Gastrocnemius medialis (tissue), 4 donors: ENCODE data around the gene CTSH. TPM values are rescaled to one million over a fixed set of nuclear protein-coding genes. Genes with fewer than 3 reads are reported as not detected.
A peak's percentile ranks its signal among the peaks of the same experiment; 100 is the strongest.

Experiments used
- ATAC-seq, 2 donors: fragments of 150-250 bp; one replicate each; pipeline ENCODE4 v1.9.1; 2016
- DNase-seq, 2 donors: peaks; one replicate each; pipeline ENCODE4 v3.0.0-alpha.2; 2019
- H3K27ac ChIP-seq, 4 donors: fragments of 200-600 bp; sonication (generic); 1 replicate in 1 of 4; 2 replicates in 3 of 4; pipeline ENCODE4 v1.5.1; 2016 to 2018; ENCODE audit warnings: mild to moderate bottlenecking in 2 of 4, moderate library complexity in 1 of 4
- H3K27me3 ChIP-seq, 3 donors: fragments of 200-600 bp; sonication (generic) in 2 of 3; 1 replicate in 1 of 3; 2 replicates in 2 of 3; pipeline versions ENCODE4 v1.5.1 to v1.6.0; 2016 to 2019; ENCODE audit warnings: mild to moderate bottlenecking in 1 of 3, moderate library complexity in 1 of 3
- H3K36me3 ChIP-seq, 2 donors: fragments of 200-600 bp; sonication (generic) in 1 of 2; one replicate each; pipeline ENCODE4 v1.5.1; 2017 to 2018
- H3K4me1 ChIP-seq, 2 donors: fragments of 200-600 bp; sonication (generic) in 1 of 2; one replicate each; pipeline ENCODE4 v1.5.1; 2016 to 2017; ENCODE audit warnings: mild to moderate bottlenecking in 2 of 2
- H3K4me3 ChIP-seq, 4 donors: fragments of 200-600 bp; sonication (generic) in 3 of 4; 1 replicate in 1 of 4; 2 replicates in 3 of 4; pipeline ENCODE4 v1.5.1; 2016 to 2019; ENCODE audit warnings: mild to moderate bottlenecking in 2 of 4
- H3K9me3 ChIP-seq, 3 donors: fragments of 200-600 bp; sonication (generic) in 2 of 3; 1 replicate in 1 of 3; 2 replicates in 2 of 3; pipeline ENCODE4 v1.5.1; 2016 to 2019
- POLR2A ChIP-seq, 2 donors: fragments of 450-650 bp; IDR thresholded peaks; one replicate each; pipeline ENCODE4 v1.6.1; 2017; ENCODE audit warnings: antibody characterized with exemption in 2 of 2, mild to moderate bottlenecking in 2 of 2, moderate library complexity in 2 of 2
- in situ Hi-C, 4 donors: fragments of 200-750 bp; cut with MboI; loops; one replicate each; pipeline versions ENCODE4 v1.15.0 to v1.8.0; 2017; ENCODE audit warnings: low sequenced_read_pairs in 4 of 4
- intact Hi-C: fragments of 100-400 bp; cut with DNase I; formaldehyde crosslinking; loops from one replicate; pipeline ENCODE4 v1.15.1; 2023; ENCODE audit warnings: low total_unique reads
- total RNA-seq, 4 donors: library from RNA; depleted of rRNA; stranded (reverse); fragments of >200 nt; gene quantifications; one replicate each; pipeline versions ENCODE4 v1.1.0 to v1.2.3, GENCODE V29; 2016
- TF ChIP-seq, protein P1 (sequence below), 5 experiments: fragments of 450-650 bp in 3 of 5; fragments of 200-600 bp in 2 of 5; sonication (generic) in 2 of 5; IDR thresholded peaks in 4 of 5; conservative IDR thresholded peaks in 1 of 5; 1 replicate in 4 of 5; 2 replicates in 1 of 5; pipeline ENCODE4 v1.5.1; 2016 to 2019; ENCODE audit warnings: antibody characterized with exemption in 5 of 5, mild to moderate bottlenecking in 3 of 5, moderate library complexity in 3 of 5

Gene CTSH
- total RNA-seq, 4 donors from 2014 or later, result 27.4 to 42.1 (median 29.4) TPM

DNA sequence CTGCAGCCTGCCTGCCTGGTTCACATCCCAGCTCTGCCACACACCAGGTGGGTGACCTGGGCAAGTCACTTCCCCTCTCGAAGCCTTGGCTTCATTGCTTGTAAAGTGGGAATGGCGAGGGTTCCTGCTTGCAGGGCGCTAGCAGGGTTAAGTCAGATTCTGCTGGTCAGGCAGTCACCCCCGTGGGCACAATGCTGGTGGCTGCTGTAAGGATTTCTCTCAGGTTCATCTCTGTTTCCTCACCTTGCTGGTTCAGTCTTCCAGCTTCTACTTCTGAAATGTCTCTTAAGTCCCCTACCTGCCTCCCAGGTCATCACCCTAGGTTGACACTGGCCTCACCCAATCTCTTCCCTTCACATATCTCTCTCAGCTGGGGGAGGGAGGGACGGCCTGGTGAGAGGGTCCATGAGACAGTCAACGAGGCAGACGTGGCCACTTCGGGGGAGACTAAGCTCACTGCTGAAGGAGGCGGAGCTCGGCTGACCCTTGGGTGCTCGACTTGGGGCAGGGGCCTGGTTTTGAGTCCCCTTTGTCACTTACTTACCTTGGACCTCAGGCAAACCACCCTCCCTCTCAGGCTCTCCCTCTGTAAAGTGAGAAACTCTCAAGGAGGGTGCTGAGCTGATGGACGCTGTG, 11.5 kb downstream of the CTSH start:
- intact Hi-C loops (no loop called here), in situ Hi-C loops (no loop called here)
- Histone ChIP-seq H3K27ac (no peak overlapping the region), H3K9me3 (no peaks in the 10 kb centered on the region), H3K27me3 (no peaks in the 10 kb centered on the region), H3K4me1 (peaks cover 12 to 25% of the 10 kb centered on the region in 2 donors), H3K4me3 (no peak overlapping the region), H3K36me3 (no peaks in the 10 kb centered on the region)
- DNase-seq, result no peak
- TF ChIP-seq, protein P1, sequence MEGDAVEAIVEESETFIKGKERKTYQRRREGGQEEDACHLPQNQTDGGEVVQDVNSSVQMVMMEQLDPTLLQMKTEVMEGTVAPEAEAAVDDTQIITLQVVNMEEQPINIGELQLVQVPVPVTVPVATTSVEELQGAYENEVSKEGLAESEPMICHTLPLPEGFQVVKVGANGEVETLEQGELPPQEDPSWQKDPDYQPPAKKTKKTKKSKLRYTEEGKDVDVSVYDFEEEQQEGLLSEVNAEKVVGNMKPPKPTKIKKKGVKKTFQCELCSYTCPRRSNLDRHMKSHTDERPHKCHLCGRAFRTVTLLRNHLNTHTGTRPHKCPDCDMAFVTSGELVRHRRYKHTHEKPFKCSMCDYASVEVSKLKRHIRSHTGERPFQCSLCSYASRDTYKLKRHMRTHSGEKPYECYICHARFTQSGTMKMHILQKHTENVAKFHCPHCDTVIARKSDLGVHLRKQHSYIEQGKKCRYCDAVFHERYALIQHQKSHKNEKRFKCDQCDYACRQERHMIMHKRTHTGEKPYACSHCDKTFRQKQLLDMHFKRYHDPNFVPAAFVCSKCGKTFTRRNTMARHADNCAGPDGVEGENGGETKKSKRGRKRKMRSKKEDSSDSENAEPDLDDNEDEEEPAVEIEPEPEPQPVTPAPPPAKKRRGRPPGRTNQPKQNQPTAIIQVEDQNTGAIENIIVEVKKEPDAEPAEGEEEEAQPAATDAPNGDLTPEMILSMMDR (IDR thresholded peaks at IDR 0.05 in 4 of 5, conservative IDR thresholded peaks at IDR 0.05 in 1 of 5), result no peak
- TF ChIP-seq POLR2A (IDR thresholded peaks at IDR 0.05), result no peak
- ATAC-seq, result no peak

DNA sequence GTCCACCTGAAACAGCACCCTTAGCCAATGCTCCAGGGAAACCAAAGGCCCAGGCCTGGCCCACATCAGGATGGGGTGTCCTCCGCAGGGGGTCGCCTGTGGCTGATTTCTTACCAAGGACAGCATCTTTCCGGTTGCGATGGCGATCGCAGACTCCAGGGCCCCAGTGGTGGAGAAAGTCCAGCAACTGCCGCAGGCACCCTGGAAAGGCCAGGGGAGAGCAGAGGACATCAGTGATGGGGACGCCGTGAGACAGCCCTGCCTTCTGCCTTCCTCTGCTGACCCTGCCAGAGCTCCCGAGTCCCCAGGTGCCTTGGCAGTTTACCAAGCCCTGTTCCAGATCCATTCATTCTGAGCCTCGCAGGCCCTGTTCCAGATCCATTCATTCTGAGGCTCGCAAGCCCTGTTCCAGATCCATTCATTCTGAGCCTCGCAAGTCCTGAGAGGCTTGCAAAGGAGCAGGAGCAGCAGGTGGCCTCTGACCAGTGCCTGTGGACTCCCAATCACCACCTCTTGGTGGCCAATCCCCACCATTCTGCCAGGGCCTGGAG, 12.5 kb downstream of the CTSH start:
- H3K9me3 ChIP-seq, result no peaks in the 10 kb centered on the region
- H3K4me3 ChIP-seq, result no peak overlapping the region
- intact Hi-C loops, result no loop called here
- H3K4me1 ChIP-seq, result peaks cover 12 to 17% of the 10 kb centered on the region in 2 donors
- no peak for ATAC-seq
- in situ Hi-C loops, result no loop called here
- H3K27ac ChIP-seq, result no peak overlapping the region
- H3K36me3 ChIP-seq, result no peaks in the 10 kb centered on the region
- TF ChIP-seq POLR2A (IDR thresholded peaks at IDR 0.05), result no peak
- TF ChIP-seq, protein P1 (IDR thresholded peaks at IDR 0.05 in 4 of 5, conservative IDR thresholded peaks at IDR 0.05 in 1 of 5), result no peak
- DNase-seq, result no peak
- H3K27me3 ChIP-seq, result no peaks in the 10 kb centered on the region

DNA sequence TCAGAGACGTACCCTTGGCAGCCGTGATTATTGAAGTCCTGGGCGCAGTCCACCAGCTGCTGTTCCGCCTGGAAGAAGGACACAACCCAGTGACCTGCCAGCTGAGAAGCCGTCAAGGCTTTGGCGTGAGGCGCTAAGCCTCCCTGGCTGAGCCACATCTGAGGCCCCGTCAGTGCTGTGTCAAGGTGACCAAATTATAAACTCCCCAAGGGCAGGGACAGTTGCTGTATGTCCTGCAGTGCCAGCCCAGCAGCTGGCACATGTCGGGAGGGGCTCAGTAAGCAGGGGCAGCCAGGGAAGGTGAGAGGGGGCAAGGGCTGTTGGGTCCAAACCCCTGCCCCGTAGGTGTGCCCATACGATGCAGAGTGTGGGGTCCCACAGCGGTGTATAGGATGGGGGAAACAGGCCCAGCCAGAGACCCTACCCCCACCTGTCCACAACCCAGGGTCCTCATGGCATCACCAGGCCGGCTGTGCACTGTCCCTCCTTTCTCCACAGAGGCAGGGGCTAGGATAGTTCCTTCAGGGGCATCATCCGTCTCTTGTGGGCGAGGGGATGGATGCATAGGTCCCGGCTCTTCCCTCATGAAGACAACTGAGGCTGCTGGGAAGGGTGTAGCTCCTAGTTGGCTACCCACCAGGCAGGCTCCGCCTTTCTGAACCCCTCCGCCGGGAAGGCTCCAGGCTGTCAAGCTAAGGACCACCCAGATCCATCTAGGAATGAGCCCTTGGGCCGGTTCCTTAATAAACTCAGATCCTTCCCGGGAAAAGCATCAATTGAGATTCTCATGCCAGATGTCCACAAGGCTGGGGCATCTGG, 13.2 kb downstream of the CTSH start:
- H3K4me3 ChIP-seq, result no peak overlapping the region
- H3K27ac ChIP-seq, result peak overlapping the region; percentile 37 to 81 (median 60)
- peak in 1 of 2 donors; percentile 45 for DNase-seq
- intact Hi-C loops, result no loop called here
- in situ Hi-C loops, result no loop called here
- TF ChIP-seq, protein P1 (IDR thresholded peaks at IDR 0.05 in 4 of 5, conservative IDR thresholded peaks at IDR 0.05 in 1 of 5), result no peak
- TF ChIP-seq POLR2A (IDR thresholded peaks at IDR 0.05), result no peak
- peaks cover 12 to 14% of the 10 kb centered on the region in 2 donors for H3K4me1 ChIP-seq
- H3K36me3 ChIP-seq, result no peaks in the 10 kb centered on the region
- H3K9me3 ChIP-seq, result no peaks in the 10 kb centered on the region
- H3K27me3 ChIP-seq, result no peaks in the 10 kb centered on the region
- peak; percentile 47 to 62 for ATAC-seq

DNA sequence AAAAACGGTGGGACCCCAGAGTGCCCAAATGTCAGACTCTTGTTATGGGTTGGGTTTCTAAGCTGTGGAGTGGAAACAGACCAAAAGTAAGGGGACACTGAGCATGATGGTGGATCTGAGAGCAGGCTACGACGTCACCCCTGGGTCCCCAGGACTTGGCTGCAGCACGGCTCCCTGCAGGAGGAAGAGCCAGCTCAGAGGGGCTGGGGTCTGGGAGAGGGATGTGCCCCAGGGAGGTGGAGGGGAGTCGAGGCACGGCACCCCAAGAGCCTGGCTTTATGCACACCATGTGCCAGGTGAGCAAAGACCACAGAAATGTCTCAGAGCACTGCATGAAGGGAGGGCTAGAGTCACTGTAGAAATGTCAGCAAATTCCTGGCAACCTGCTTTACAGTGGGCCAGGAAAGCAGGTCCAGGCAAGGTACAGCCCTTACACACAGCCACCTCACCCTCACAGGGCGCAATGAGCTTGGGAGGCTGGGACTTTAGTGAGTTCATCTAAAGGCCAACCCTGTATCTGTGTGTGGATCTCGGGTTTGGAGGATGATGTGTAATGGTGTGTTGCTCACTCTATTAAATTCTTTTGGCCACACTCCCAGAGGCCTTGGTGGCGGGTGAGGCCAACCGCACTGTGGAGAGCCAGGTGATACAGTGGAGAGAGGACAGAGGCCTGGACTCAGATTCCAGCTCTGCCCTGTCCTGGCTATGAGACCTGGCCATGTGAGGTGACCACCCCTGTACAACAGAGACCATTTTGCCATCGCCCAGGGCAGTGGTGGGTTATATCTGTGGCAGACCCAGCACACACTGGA, 14.1 kb downstream of the CTSH start:
- peak overlapping the region; percentile 37 to 81 (median 60) for H3K27ac ChIP-seq
- no peak for TF ChIP-seq POLR2A (IDR thresholded peaks at IDR 0.05)
- TF ChIP-seq, protein P1 (IDR thresholded peaks at IDR 0.05 in 4 of 5, conservative IDR thresholded peaks at IDR 0.05 in 1 of 5), result no peak
- peaks cover 0 to 2% of the 10 kb centered on the region in 2 donors for H3K36me3 ChIP-seq
- no peaks in the 10 kb centered on the region for H3K27me3 ChIP-seq
- in situ Hi-C loops (no loop called here), intact Hi-C loops (no loop called here)
- peak; percentile 79 to 80 for ATAC-seq
- no peaks in the 10 kb centered on the region for H3K9me3 ChIP-seq
- peak; percentile 68 to 73 for DNase-seq
- no peak overlapping the region for H3K4me3 ChIP-seq
- peaks cover 12% of the 10 kb centered on the region in 2 donors for H3K4me1 ChIP-seq
